Fibroblast of skin of right quadriceps (primary cell): ENCODE results near the gene HOXA4.

ENCODE experiments used
- DNase-seq: peaks from one replicate; pipeline ENCODE4 v3.0.0-alpha.2; 2013

The HOXA4 gene

GRCh38 chr7:27115221-27116026, 15.1 kb downstream of the HOXA4 start:
- no peak for DNase-seq

- no peak for DNase-seq
Observed at GRCh38 chr7:27114881-27115220, 15.7 kb downstream of the HOXA4 start.

- DNase-seq = no peak
Observed at GRCh38 chr7:27113991-27114769, 16.4 kb downstream of the HOXA4 start.

DNA sequence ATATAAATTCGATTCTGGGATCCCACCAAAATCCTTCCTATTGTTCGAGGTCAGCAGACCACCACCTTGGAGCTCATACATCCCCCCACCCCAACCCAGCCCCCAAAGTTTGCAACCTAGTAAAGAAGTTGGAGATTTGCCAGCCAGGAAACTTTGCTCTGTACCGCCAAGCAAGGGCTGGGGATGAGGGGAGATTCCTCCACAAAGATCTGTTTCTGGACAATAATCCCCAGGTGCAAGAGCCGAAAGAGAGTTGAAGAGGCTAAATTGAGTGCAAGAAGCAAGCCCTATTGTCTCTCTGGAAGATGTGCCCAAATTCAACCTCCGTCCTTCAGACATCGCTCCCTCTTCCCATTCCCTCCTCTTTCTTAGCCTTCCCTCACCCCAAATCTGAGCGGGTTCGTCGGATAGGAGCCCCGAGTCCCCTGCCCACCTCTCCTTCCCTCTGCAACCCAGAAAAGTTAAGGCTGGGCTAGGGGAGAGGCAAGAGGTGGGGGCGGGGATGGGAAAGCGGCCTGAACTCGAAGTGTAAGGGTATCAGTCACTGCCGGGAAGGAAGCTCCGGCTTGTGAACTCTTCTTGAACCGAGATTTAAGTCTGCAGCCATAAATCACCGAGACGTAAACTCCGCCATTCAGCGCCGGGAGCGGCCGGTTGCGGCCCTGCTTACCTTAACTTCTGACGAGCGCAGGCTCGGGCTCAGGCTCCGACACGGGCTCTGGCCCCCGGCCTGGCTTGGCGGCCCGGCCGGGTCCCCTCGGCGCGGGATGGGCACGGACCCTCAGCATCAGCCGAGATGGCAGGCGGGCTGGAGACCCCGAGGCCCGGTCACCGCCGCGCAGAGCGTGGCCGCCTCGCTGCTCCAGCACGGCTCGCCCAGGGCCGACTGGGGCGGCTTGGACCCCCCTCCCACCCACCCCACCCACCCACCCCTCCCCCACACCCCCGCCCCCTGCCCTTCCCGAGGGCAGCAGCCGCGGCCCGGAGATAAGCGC, 17.3 kb downstream of the HOXA4 start:
- peak; percentile 81 for DNase-seq

DNA sequence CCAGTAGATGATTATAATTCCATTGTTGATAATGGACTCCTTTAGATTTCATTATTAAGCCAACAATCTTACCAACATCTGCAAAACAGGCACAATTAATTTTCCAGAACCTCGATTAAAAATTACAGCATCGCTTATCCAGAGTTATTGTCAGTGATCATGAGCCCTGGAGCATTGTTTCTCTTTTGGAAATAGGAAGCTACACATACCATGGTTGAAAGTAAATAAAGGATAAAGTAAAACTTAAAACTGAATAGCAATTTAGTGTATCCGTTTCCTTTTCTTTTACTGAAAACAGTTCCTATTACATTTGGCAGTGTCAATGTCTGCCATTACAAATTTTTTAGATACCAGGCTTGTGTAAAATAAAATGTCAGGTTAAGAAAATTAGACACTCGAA, 18.2 kb downstream of the HOXA4 start:
- DNase-seq = no peak

GRCh38 chr7:27111751-27112277, 18.7 kb downstream of the HOXA4 start:
- DNase-seq = no peak

DNA sequence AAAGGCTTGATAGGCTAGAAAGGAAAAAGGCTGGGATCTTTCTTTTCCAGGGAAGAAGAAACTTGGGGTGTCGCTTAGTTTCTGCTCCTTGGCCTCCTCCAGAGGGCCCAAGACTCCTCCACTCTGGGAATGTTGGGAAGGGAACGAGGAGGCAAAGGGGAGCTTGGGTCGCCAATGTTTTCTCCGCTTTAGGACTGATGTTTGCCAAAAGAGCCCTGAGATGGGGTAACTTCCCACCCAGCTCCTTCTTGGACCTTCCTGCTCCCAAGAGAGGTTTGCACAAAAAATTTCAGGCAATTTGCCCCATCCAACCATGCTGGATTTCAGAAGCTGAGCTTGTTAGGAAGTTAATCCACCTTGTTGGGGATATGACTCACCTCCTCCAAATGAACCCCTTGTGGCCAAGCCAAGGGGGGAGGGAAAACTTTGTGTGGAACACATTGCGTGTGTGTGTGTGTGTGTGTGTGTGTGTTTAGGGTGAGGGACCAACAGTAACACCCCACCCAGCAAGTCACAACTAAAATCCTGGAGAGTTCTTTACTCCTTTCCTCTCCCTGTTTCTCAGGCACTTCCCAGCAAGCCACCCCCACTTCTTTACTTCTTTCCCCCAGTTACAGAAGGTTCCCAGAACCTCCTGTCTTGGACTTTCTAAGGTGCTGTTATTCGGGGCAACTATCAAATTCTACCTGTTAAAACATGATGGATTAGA, 19.4 kb downstream of the HOXA4 start:
- DNase-seq = peak; percentile 76

- DNase-seq = peak; percentile 67
Observed at GRCh38 chr7:27110186-27111031, 20.1 kb downstream of the HOXA4 start.

- DNase-seq = peak; percentile 20
Observed at GRCh38 chr7:27109466-27110185, 20.9 kb downstream of the HOXA4 start.

- no peak for DNase-seq
Observed at GRCh38 chr7:27108390-27109127, 22.0 kb downstream of the HOXA4 start.

GRCh38 chr7:27107391-27108381, 22.9 kb downstream of the HOXA4 start:
- DNase-seq = no peak

DNA sequence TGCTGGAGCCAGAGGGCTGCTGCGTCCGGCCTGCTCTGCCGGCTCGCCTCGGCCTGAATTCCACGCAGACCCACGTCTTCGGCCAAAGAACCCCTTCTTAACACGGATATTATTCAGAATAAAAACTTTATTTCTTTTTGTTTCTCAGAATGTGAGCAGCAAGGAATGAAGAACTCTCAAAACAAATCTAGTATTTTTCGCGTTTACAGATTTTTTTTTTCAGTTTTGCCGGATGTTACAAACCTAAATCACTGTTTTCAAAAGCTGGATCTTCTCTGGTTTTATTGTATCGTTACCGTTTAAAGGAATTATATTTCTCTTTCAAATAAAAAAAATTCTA, 23.7 kb downstream of the HOXA4 start:
- no peak for DNase-seq

GRCh38 chr7:27106181-27106900, 24.2 kb downstream of the HOXA4 start:
- DNase-seq = no peak

DNA sequence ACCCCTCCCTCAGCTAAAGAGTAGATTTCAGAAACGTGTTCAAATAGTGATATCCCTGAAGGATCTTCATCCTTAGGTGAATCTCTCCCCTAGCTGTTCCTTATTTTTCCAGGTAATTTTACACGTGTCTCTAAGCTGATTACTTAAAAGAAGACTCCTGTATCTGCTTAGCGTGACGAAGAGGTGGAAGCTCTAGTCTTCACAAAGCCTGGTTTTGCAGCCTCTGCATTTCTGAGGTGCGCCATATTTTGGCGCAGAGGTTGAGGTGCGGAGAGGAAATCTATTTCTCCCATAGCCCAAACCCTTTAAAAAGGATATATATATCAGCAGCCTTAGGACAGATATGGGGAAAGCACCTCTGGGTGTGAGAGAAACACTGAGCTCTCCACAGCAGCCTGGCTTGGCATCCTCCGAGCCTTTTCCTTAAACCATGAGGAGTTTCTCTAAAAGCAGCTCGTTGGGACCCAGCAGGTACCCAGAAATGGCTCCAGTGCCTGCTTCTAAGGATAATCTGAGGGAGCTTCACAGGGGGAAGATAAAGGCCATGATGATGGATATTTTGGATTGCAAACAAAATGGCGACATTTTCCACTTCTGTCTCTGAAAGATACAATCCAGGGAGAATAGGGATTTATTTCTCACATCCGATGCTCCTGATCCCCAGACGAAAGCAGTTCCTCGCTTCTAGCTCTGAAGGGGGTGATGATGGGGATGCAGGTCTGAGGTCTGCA, 25.1 kb downstream of the HOXA4 start:
- DNase-seq = no peak

GRCh38 chr7:27104341-27105058, 26.1 kb downstream of the HOXA4 start:
- no peak for DNase-seq

- no peak for DNase-seq
Observed at GRCh38 chr7:27103489-27104226, 26.9 kb downstream of the HOXA4 start.
